Thyroid gland (tissue), 4 donors: ENCODE results near the gene TDRD1.

ENCODE experiments used
- POLR2A ChIP-seq, 2 donors: fragments of 450-650 bp; IDR thresholded peaks; one replicate each; pipeline ENCODE4 v1.6.1; 2017; ENCODE audit warnings: antibody characterized with exemption in 2 of 2, mild to moderate bottlenecking in 2 of 2, moderate library complexity in 1 of 2
- TF ChIP-seq, protein P1 (sequence below), 6 experiments: fragments of 200-600 bp in 3 of 6; fragments of 450-650 bp in 3 of 6; sonication (generic) in 3 of 6; IDR thresholded peaks; one replicate each; pipeline ENCODE4 v1.5.1; 2016 to 2019; ENCODE audit warnings: antibody characterized with exemption in 6 of 6, mild to moderate bottlenecking in 2 of 6, inconsistent platforms in 1 of 6, moderate library complexity in 1 of 6

GRCh38 chr10:114131094-114131493, 48.1 kb upstream of the TDRD1 start:
- TF ChIP-seq, protein P1, sequence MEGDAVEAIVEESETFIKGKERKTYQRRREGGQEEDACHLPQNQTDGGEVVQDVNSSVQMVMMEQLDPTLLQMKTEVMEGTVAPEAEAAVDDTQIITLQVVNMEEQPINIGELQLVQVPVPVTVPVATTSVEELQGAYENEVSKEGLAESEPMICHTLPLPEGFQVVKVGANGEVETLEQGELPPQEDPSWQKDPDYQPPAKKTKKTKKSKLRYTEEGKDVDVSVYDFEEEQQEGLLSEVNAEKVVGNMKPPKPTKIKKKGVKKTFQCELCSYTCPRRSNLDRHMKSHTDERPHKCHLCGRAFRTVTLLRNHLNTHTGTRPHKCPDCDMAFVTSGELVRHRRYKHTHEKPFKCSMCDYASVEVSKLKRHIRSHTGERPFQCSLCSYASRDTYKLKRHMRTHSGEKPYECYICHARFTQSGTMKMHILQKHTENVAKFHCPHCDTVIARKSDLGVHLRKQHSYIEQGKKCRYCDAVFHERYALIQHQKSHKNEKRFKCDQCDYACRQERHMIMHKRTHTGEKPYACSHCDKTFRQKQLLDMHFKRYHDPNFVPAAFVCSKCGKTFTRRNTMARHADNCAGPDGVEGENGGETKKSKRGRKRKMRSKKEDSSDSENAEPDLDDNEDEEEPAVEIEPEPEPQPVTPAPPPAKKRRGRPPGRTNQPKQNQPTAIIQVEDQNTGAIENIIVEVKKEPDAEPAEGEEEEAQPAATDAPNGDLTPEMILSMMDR (IDR thresholded peaks at IDR 0.05) = no peak
- TF ChIP-seq POLR2A (IDR thresholded peaks at IDR 0.05) = no peak
